ENCODE results near the gene GJB5. TPM values are rescaled to one million over a fixed set of nuclear protein-coding genes. Genes with fewer than 3 reads are reported as not detected.
A peak's percentile ranks its signal among the peaks of the same experiment; 100 is the strongest.

The GJB5 gene
- total and polyA plus RNA-seq, 2 experiments from 2014 or later, result not detected

DNA sequence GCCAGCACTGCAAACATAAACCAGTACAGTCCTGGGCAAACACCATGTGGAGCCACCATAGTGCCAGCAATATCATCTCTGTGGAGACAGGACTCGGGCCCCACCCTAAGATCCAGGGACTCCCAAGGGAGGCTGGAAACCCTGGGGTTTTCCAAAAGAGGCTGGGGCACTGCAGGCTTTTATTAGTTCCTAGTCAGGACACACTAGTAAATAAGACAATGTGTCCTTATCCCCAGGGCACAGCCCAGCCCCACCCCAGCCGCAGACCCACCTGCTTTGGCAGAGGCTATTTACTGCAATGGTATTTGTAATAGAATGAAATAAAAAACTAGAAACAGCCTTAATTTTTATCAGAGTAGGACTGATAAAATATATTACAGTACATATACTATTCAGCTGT lies 25.7 kb downstream of the GJB5 start:
- Histone ChIP-seq H3K9me3 (ENCODE audit: low read depth) (no peaks in the 10 kb centered on the region), H3K27ac (no peak overlapping the region), H3K4me1 (ENCODE audit: low read depth) (peaks cover 4% of the 10 kb centered on the region), H3K4me3 (no peak overlapping the region), H3K36me3 (no peaks in the 10 kb centered on the region), H3K27me3 (peaks cover 60% of the 10 kb centered on the region)
- no peak for DNase-seq (ENCODE audit: low read depth in 1 of 2, low spot score in 1 of 2)
- TF ChIP-seq, protein P1, sequence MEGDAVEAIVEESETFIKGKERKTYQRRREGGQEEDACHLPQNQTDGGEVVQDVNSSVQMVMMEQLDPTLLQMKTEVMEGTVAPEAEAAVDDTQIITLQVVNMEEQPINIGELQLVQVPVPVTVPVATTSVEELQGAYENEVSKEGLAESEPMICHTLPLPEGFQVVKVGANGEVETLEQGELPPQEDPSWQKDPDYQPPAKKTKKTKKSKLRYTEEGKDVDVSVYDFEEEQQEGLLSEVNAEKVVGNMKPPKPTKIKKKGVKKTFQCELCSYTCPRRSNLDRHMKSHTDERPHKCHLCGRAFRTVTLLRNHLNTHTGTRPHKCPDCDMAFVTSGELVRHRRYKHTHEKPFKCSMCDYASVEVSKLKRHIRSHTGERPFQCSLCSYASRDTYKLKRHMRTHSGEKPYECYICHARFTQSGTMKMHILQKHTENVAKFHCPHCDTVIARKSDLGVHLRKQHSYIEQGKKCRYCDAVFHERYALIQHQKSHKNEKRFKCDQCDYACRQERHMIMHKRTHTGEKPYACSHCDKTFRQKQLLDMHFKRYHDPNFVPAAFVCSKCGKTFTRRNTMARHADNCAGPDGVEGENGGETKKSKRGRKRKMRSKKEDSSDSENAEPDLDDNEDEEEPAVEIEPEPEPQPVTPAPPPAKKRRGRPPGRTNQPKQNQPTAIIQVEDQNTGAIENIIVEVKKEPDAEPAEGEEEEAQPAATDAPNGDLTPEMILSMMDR (IDR thresholded peaks at IDR 0.05; ENCODE audit: low read depth, low read length), result no peak

DNA sequence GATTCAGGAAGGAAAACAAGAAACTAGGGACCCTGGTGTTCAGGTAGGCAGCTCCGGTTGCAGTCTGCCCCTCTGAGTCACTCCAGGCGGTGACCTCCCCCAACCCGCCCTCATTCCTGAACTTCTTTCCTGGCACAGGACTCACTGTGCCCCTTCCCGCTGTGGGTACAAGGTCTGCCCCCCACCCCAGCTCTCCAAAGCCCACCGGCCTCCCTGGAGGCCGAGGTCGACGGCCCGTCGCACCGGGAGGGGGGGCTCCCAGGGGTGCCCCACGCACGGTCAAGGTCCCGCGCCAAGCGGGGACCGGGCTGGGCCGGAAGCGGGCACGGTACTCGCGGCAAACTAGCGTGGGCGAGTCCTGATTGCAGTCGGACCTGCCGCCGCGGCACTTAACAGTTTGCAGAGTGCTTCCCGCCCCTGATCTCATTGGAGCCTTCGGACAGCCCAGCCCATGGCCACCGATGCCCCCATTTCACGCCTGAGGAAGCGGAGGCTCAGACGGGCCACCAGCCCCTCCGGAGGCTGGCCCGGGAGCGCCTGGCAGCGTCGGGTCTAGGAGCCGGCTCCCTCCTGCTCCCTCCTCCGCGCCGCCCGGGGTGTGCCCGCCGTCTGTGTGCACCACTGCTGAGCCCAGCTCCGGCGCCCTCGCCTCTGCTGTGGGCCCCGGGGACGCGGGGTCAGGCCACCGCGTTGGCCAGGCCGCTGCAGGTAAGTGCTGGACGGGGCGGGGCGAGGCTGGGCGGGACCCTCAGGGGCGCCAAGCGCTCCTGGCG lies 26.4 kb downstream of the GJB5 start, which contains the start of gene GJB3:
TSS of gene GJB3 (plus strand) at position 144 of the 773 bp plus-strand sequence. CDS start 3,549 bp downstream, outside the sequence.
- peaks cover 4% of the 10 kb centered on the region for H3K4me1 ChIP-seq (ENCODE audit: low read depth)
- TF ChIP-seq, protein P1 (IDR thresholded peaks at IDR 0.05; ENCODE audit: low read depth, low read length), result no peak
- H3K4me3 ChIP-seq, result peak within 1 kb of the TSS; percentile 13
- H3K27ac ChIP-seq, result no peak within 1 kb of the TSS
- H3K36me3 ChIP-seq, result no peaks in the 10 kb centered on the region
- DNase-seq (ENCODE audit: low read depth in 1 of 2, low spot score in 1 of 2), result peak in 1 of 2 donors; percentile 31
- H3K27me3 ChIP-seq, result peaks cover 67% of the 10 kb centered on the region
- no peaks in the 10 kb centered on the region for H3K9me3 ChIP-seq (ENCODE audit: low read depth)

- Histone ChIP-seq H3K4me1 (ENCODE audit: low read depth) (peaks cover 4% of the 10 kb centered on the region), H3K27me3 (peaks cover 67% of the 10 kb centered on the region), H3K9me3 (ENCODE audit: low read depth) (no peaks in the 10 kb centered on the region), H3K27ac (no peak overlapping the region), H3K36me3 (no peaks in the 10 kb centered on the region), H3K4me3 (peak overlapping the region; percentile 13)
- DNase-seq (ENCODE audit: low read depth in 1 of 2, low spot score in 1 of 2), result no peak
- TF ChIP-seq, protein P1 (IDR thresholded peaks at IDR 0.05; ENCODE audit: low read depth, low read length), result no peak
Observed at GRCh38 chr1:34781844-34782391, 27.1 kb downstream of the GJB5 start.

GRCh38 chr1:34784751-34785221 lies 29.9 kb downstream of the GJB5 start:
- TF ChIP-seq, protein P1 (IDR thresholded peaks at IDR 0.05; ENCODE audit: low read depth, low read length), result no peak
- DNase-seq (ENCODE audit: low read depth in 1 of 2, low spot score in 1 of 2), result no peak
- peaks cover 4% of the 10 kb centered on the region for H3K4me1 ChIP-seq (ENCODE audit: low read depth)
- H3K36me3 ChIP-seq, result no peaks in the 10 kb centered on the region
- H3K4me3 ChIP-seq, result no peak overlapping the region
- H3K9me3 ChIP-seq (ENCODE audit: low read depth), result no peaks in the 10 kb centered on the region
- H3K27me3 ChIP-seq, result peaks cover 55% of the 10 kb centered on the region
- H3K27ac ChIP-seq, result no peak overlapping the region

DNA sequence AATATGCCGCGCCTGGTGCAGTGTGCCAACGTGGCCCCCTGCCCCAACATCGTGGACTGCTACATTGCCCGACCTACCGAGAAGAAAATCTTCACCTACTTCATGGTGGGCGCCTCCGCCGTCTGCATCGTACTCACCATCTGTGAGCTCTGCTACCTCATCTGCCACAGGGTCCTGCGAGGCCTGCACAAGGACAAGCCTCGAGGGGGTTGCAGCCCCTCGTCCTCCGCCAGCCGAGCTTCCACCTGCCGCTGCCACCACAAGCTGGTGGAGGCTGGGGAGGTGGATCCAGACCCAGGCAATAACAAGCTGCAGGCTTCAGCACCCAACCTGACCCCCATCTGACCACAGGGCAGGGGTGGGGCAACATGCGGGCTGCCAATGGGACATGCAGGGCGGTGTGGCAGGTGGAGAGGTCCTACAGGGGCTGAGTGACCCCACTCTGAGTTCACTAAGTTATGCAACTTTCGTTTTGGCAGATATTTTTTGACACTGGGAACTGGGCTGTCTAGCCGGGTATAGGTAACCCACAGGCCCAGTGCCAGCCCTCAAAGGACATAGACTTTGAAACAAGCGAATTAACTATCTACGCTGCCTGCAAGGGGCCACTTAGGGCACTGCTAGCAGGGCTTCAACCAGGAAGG lies 30.5 kb downstream of the GJB5 start:
- DNase-seq (ENCODE audit: low read depth in 1 of 2, low spot score in 1 of 2), result no peak
- H3K4me1 ChIP-seq (ENCODE audit: low read depth), result peaks cover 4% of the 10 kb centered on the region
- TF ChIP-seq, protein P1 (IDR thresholded peaks at IDR 0.05; ENCODE audit: low read depth, low read length), result no peak
- H3K27me3 ChIP-seq, result peaks cover 49% of the 10 kb centered on the region
- no peaks in the 10 kb centered on the region for H3K9me3 ChIP-seq (ENCODE audit: low read depth)
- no peak overlapping the region for H3K4me3 ChIP-seq
- H3K27ac ChIP-seq, result no peak overlapping the region
- no peaks in the 10 kb centered on the region for H3K36me3 ChIP-seq
